GM23338 (cell line): ENCODE results near the gene TRIO. TPM values are rescaled to one million over a fixed set of nuclear protein-coding genes. Genes with fewer than 3 reads are reported as not detected.

Experiments used
- ATAC-seq: fragments of 200-7000 bp; cut with Tn5 transposase; 3 replicates; pipeline ENCODE4 v1.9.1; 2020
- DNase-seq: peaks from one replicate; pipeline ENCODE4 v3.0.0-alpha.2; 2015; ENCODE audit warnings: low spot score
- H2AFZ ChIP-seq: fragments of 200-600 bp; sonication (generic); 2 replicates; pipeline ENCODE4 v1.8.0; 2016; ENCODE audit warnings: antibody characterized with exemption, mild to moderate bottlenecking, moderate library complexity
- H3F3A ChIP-seq: fragments of 200-600 bp; sonication (generic); replicated peaks from 2 replicates; pipeline ENCODE4 v1.8.0; 2017; ENCODE audit warnings: antibody characterized with exemption, mixed run types, low read depth
- H3K27ac ChIP-seq: fragments of 200-600 bp; sonication (generic); 2 replicates; pipeline ENCODE4 v1.6.1; 2016; ENCODE audit warnings: low read depth
- H3K27me3 ChIP-seq: fragments of 200-600 bp; sonication (generic); 2 replicates; pipeline ENCODE4 v1.8.0; 2016; ENCODE audit warnings: mild to moderate bottlenecking, mixed run types, moderate library complexity; ENCODE audit not compliant: insufficient read depth
- H3K36me3 ChIP-seq: fragments of 200-600 bp; sonication (generic); 2 replicates; pipeline ENCODE4 v1.8.0; 2016; ENCODE audit warnings: mild to moderate bottlenecking; ENCODE audit not compliant: insufficient read depth
- H3K4me1 ChIP-seq: fragments of 200-600 bp; sonication (generic); 2 replicates; pipeline ENCODE4 v1.8.0; 2016; ENCODE audit warnings: mild to moderate bottlenecking, moderate library complexity; ENCODE audit not compliant: insufficient read depth
- H3K4me2 ChIP-seq: fragments of 200-600 bp; sonication (generic); 2 replicates; pipeline ENCODE4 v1.7.1; 2017; ENCODE audit warnings: mixed run types
- H3K4me3 ChIP-seq: fragments of 200-600 bp; sonication (generic); 2 replicates; pipeline ENCODE4 v1.6.1; 2016; ENCODE audit warnings: mixed run types
- H3K79me2 ChIP-seq: fragments of 200-600 bp; sonication (generic); replicated peaks from 2 replicates; pipeline ENCODE4 v1.8.0; 2017; ENCODE audit warnings: mild to moderate bottlenecking; ENCODE audit not compliant: insufficient read depth
- H3K9me2 ChIP-seq: fragments of 200-600 bp; sonication (generic); 2 replicates; pipeline ENCODE4 v1.8.0; 2017; ENCODE audit not compliant: insufficient read depth
- H4K20me1 ChIP-seq: fragments of 200-600 bp; sonication (generic); replicated peaks from 2 replicates; pipeline ENCODE4 v1.8.0; 2017; ENCODE audit warnings: mild to moderate bottlenecking; ENCODE audit not compliant: insufficient read depth
- H3K27ac Mint-ChIP-seq: 2 replicates; pipeline ENCODE4 v1.8.0; 2020; ENCODE audit warnings: inconsistent platforms, mild to moderate bottlenecking, moderate library complexity, mixed read lengths
- H3K27me3 Mint-ChIP-seq: 3 replicates; pipeline ENCODE4 v1.8.0; 2022; ENCODE audit warnings: low read depth, mild to moderate bottlenecking, moderate library complexity, mixed read lengths, inconsistent platforms; ENCODE audit not compliant: insufficient read depth, poor library complexity
- H3K36me3 Mint-ChIP-seq: 3 replicates; pipeline ENCODE4 v1.8.0; 2021; ENCODE audit warnings: low read depth, mild to moderate bottlenecking, inconsistent platforms, moderate library complexity, mixed read lengths
- H3K4me1 Mint-ChIP-seq: 3 replicates; pipeline ENCODE4 v1.8.0; 2020; ENCODE audit warnings: mild to moderate bottlenecking, inconsistent platforms, mixed read lengths
- H3K4me3 Mint-ChIP-seq: 3 replicates; pipeline ENCODE4 v1.8.0; 2021; ENCODE audit warnings: moderate library complexity, mild to moderate bottlenecking, inconsistent platforms, mixed read lengths
- H3K9me3 Mint-ChIP-seq: 3 replicates; pipeline ENCODE4 v1.8.0; 2020; ENCODE audit warnings: moderate library complexity, mild to moderate bottlenecking, inconsistent platforms, mixed read lengths
- CREB1 ChIP-seq: fragments of 250-450 bp; sonication (Bioruptor Pico); IDR thresholded peaks from 2 replicates; pipeline ENCODE4 v1.5.0; 2020; ENCODE audit warnings: low read depth, mild to moderate bottlenecking, moderate library complexity
- EZH2 ChIP-seq: fragments of 200-600 bp; sonication (generic); IDR thresholded peaks from one replicate; pipeline ENCODE4 v1.8.0; 2017; ENCODE audit warnings: antibody characterized with exemption, mild to moderate bottlenecking, low read depth; ENCODE audit not compliant: unreplicated experiment
- EZH2phosphoT487 ChIP-seq: fragments of 200-600 bp; sonication (generic); IDR thresholded peaks from one replicate; pipeline ENCODE4 v1.8.1; 2018; ENCODE audit warnings: antibody characterized with exemption; ENCODE audit not compliant: unreplicated experiment
- JUNB ChIP-seq: IDR thresholded peaks from one replicate; pipeline ENCODE4 v1.6.1; 2016; ENCODE audit warnings: antibody characterized with exemption; ENCODE audit not compliant: unreplicated experiment
- NANOG ChIP-seq: IDR thresholded peaks from 2 replicates; pipeline ENCODE4 v1.6.1; 2016; ENCODE audit warnings: antibody characterized with exemption, borderline replicate concordance
- POLR2AphosphoS5 ChIP-seq: IDR thresholded peaks from 2 replicates; pipeline ENCODE4 v1.6.1; 2016; ENCODE audit warnings: antibody characterized with exemption, low read depth
- STAT1 ChIP-seq: IDR thresholded peaks from one replicate; pipeline ENCODE4 v1.6.1; 2016; ENCODE audit warnings: antibody characterized with exemption; ENCODE audit not compliant: unreplicated experiment
- ZNF114 ChIP-seq: fragments of 250-450 bp; sonication (Bioruptor Pico); IDR thresholded peaks from 2 replicates; pipeline ENCODE4 v1.5.0; 2020; ENCODE audit warnings: mild to moderate bottlenecking, moderate library complexity
- ZNF331 ChIP-seq: fragments of 250-450 bp; sonication (Bioruptor Pico); IDR thresholded peaks from 2 replicates; pipeline ENCODE4 v1.5.0; 2020; ENCODE audit warnings: low read depth, mild to moderate bottlenecking, moderate library complexity
- polyA plus RNA-seq: library from polyadenylated mRNA; unstranded; fragments of >200 nt; fragmentation: Nextera tagmentation; extraction: Ambion mirVana; gene quantifications from 2 replicates; pipeline ENCODE4 v1.2.1, GENCODE V29; 2016
- total RNA-seq: library from RNA; depleted of rRNA; stranded (reverse); fragments of >200 nt; shearing (Covaris generic); gene quantifications from 2 replicates; pipeline ENCODE4 v1.2.3, GENCODE V29; 2014
- TF ChIP-seq, protein P1 (sequence below): IDR thresholded peaks from 2 replicates; pipeline ENCODE4 v1.6.1; 2016; ENCODE audit warnings: antibody characterized with exemption
- TF ChIP-seq, protein P2 (sequence below): IDR thresholded peaks from one replicate; pipeline ENCODE4 v1.6.1; 2018; ENCODE audit warnings: antibody characterized with exemption; ENCODE audit not compliant: unreplicated experiment
- TF ChIP-seq, protein P3 (sequence below): fragments of 250-450 bp; sonication (Bioruptor Pico); IDR thresholded peaks from 2 replicates; pipeline ENCODE4 v1.5.0; 2020; ENCODE audit warnings: mild to moderate bottlenecking, moderate library complexity
- TF ChIP-seq, protein P4 (sequence below), 2 experiments: fragments of 200-600 bp in 1 of 2; sonication (generic) in 1 of 2; conservative IDR thresholded peaks; 2 replicates each; pipeline versions ENCODE4 v1.5.1 to v1.6.1; 2016 to 2017; ENCODE audit warnings: antibody characterized with exemption in 2 of 2, low read depth in 2 of 2, mild to moderate bottlenecking in 2 of 2, moderate library complexity in 1 of 2

The TRIO gene
- total and polyA plus RNA-seq, 2 experiments from 2014 or later = 13.8 to 113 TPM

DNA sequence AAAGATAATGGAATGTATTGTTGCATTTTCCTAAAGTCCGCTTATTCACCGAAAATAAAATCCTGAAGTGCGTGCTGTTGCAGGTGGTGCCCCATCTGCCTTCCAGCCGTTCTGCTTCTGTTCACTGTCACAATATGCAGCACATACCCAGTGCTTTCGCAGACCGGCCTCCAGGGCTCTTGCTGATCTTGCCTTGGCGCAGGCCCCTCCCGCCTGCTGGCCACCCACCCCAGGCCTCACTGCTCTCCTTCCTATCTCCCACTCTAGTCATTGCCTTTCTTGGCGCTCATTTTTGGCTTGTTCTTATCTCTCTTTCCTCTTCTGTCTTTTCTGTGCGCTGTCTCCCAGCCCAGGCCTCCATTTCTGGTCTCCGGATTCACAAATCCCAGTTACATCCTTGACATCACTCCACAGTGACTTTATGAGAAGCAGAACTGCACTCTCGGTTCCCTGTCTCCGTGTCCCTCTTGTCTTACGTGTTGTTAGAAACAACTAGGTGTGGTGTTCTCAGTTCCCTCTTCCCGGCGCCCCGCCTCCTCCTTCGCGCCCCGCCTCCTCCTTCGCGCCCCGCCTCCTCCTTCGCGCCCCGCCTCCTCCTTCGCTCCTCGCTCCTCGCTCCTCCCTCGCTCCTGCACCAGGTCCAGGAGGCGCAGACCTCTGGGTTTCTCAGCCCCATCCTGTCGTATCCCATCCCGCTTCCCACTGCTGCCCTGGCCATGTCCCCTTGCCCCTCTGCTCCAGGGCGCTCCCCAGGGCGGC, 236.8 kb downstream of the TRIO start:
- Histone ChIP-seq H3F3A (0 out of 2 replicates have a peak, but pooled peaks cover 6% of the 10 kb centered on the region), H4K20me1 (0 out of 2 replicates have a peak, but pooled peaks cover 6% of the 10 kb centered on the region), H3K27me3 (no peaks in the 10 kb centered on the region), H3K9me2 (no peaks in the 10 kb centered on the region), H3K36me3 (peaks cover 32% of the 10 kb centered on the region), H3K4me2 (peak overlapping the region; percentile 38; the same call in 1 of the 2 replicates), H3K79me2 (0 out of 2 replicates have a peak, but pooled peaks cover 3% of the 10 kb centered on the region), H2AFZ (no peak overlapping the region), H3K4me3 (no peak overlapping the region), H3K27ac (peak overlapping the region; percentile 95), H3K4me1 (peaks cover 8% of the 10 kb centered on the region)
- Mint-ChIP-seq H3K9me3 (no peaks in the 10 kb centered on the region), H3K36me3 (peaks cover 60% of the 10 kb centered on the region), H3K27me3 (peaks cover 3% of the 10 kb centered on the region), H3K27ac (peak overlapping the region; percentile 58; the same call in 1 of the 2 replicates), H3K4me1 (peaks cover 23% of the 10 kb centered on the region), H3K4me3 (peak overlapping the region; percentile 25; the same call in 1 of the 3 replicates)
- ATAC-seq = peak; percentile 96
- DNase-seq = peak; percentile 86
- TF ChIP-seq POLR2AphosphoS5 = no peak
- TF ChIP-seq, protein P1, sequence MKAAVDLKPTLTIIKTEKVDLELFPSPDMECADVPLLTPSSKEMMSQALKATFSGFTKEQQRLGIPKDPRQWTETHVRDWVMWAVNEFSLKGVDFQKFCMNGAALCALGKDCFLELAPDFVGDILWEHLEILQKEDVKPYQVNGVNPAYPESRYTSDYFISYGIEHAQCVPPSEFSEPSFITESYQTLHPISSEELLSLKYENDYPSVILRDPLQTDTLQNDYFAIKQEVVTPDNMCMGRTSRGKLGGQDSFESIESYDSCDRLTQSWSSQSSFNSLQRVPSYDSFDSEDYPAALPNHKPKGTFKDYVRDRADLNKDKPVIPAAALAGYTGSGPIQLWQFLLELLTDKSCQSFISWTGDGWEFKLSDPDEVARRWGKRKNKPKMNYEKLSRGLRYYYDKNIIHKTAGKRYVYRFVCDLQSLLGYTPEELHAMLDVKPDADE = no peak
- no peak for TF ChIP-seq NANOG
- TF ChIP-seq STAT1 = no peak
- TF ChIP-seq, protein P2, sequence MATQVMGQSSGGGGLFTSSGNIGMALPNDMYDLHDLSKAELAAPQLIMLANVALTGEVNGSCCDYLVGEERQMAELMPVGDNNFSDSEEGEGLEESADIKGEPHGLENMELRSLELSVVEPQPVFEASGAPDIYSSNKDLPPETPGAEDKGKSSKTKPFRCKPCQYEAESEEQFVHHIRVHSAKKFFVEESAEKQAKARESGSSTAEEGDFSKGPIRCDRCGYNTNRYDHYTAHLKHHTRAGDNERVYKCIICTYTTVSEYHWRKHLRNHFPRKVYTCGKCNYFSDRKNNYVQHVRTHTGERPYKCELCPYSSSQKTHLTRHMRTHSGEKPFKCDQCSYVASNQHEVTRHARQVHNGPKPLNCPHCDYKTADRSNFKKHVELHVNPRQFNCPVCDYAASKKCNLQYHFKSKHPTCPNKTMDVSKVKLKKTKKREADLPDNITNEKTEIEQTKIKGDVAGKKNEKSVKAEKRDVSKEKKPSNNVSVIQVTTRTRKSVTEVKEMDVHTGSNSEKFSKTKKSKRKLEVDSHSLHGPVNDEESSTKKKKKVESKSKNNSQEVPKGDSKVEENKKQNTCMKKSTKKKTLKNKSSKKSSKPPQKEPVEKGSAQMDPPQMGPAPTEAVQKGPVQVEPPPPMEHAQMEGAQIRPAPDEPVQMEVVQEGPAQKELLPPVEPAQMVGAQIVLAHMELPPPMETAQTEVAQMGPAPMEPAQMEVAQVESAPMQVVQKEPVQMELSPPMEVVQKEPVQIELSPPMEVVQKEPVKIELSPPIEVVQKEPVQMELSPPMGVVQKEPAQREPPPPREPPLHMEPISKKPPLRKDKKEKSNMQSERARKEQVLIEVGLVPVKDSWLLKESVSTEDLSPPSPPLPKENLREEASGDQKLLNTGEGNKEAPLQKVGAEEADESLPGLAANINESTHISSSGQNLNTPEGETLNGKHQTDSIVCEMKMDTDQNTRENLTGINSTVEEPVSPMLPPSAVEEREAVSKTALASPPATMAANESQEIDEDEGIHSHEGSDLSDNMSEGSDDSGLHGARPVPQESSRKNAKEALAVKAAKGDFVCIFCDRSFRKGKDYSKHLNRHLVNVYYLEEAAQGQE = no peak
- TF ChIP-seq JUNB = no peak
- TF ChIP-seq, protein P3, sequence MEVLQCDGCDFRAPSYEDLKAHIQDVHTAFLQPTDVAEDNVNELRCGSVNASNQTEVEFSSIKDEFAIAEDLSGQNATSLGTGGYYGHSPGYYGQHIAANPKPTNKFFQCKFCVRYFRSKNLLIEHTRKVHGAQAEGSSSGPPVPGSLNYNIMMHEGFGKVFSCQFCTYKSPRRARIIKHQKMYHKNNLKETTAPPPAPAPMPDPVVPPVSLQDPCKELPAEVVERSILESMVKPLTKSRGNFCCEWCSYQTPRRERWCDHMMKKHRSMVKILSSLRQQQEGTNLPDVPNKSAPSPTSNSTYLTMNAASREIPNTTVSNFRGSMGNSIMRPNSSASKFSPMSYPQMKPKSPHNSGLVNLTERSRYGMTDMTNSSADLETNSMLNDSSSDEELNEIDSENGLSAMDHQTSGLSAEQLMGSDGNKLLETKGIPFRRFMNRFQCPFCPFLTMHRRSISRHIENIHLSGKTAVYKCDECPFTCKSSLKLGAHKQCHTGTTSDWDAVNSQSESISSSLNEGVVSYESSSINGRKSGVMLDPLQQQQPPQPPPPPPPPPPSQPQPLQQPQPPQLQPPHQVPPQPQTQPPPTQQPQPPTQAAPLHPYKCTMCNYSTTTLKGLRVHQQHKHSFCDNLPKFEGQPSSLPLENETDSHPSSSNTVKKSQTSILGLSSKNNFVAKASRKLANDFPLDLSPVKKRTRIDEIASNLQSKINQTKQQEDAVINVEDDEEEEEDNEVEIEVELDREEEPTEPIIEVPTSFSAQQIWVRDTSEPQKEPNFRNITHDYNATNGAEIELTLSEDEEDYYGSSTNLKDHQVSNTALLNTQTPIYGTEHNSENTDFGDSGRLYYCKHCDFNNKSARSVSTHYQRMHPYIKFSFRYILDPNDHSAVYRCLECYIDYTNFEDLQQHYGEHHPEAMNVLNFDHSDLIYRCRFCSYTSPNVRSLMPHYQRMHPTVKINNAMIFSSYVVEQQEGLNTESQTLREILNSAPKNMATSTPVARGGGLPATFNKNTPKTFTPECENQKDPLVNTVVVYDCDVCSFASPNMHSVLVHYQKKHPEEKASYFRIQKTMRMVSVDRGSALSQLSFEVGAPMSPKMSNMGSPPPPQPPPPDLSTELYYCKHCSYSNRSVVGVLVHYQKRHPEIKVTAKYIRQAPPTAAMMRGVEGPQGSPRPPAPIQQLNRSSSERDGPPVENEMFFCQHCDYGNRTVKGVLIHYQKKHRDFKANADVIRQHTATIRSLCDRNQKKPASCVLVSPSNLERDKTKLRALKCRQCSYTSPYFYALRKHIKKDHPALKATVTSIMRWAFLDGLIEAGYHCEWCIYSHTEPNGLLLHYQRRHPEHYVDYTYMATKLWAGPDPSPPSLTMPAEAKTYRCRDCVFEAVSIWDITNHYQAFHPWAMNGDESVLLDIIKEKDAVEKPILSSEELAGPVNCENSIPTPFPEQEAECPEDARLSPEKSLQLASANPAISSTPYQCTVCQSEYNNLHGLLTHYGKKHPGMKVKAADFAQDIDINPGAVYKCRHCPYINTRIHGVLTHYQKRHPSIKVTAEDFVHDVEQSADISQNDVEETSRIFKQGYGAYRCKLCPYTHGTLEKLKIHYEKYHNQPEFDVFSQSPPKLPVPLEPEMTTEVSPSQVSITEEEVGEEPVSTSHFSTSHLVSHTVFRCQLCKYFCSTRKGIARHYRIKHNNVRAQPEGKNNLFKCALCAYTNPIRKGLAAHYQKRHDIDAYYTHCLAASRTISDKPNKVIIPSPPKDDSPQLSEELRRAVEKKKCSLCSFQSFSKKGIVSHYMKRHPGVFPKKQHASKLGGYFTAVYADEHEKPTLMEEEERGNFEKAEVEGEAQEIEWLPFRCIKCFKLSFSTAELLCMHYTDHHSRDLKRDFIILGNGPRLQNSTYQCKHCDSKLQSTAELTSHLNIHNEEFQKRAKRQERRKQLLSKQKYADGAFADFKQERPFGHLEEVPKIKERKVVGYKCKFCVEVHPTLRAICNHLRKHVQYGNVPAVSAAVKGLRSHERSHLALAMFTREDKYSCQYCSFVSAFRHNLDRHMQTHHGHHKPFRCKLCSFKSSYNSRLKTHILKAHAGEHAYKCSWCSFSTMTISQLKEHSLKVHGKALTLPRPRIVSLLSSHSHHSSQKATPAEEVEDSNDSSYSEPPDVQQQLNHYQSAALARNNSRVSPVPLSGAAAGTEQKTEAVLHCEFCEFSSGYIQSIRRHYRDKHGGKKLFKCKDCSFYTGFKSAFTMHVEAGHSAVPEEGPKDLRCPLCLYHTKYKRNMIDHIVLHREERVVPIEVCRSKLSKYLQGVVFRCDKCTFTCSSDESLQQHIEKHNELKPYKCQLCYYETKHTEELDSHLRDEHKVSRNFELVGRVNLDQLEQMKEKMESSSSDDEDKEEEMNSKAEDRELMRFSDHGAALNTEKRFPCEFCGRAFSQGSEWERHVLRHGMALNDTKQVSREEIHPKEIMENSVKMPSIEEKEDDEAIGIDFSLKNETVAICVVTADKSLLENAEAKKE (CRISPR knock-in tag) = no peak
- TF ChIP-seq CREB1 (CRISPR knock-in tag) = no peak
- TF ChIP-seq EZH2phosphoT487 = no peak
- no peak for TF ChIP-seq ZNF114 (CRISPR knock-in tag)
- TF ChIP-seq EZH2 = no peak
- TF ChIP-seq ZNF331 (CRISPR knock-in tag) = no peak
- TF ChIP-seq, protein P4, sequence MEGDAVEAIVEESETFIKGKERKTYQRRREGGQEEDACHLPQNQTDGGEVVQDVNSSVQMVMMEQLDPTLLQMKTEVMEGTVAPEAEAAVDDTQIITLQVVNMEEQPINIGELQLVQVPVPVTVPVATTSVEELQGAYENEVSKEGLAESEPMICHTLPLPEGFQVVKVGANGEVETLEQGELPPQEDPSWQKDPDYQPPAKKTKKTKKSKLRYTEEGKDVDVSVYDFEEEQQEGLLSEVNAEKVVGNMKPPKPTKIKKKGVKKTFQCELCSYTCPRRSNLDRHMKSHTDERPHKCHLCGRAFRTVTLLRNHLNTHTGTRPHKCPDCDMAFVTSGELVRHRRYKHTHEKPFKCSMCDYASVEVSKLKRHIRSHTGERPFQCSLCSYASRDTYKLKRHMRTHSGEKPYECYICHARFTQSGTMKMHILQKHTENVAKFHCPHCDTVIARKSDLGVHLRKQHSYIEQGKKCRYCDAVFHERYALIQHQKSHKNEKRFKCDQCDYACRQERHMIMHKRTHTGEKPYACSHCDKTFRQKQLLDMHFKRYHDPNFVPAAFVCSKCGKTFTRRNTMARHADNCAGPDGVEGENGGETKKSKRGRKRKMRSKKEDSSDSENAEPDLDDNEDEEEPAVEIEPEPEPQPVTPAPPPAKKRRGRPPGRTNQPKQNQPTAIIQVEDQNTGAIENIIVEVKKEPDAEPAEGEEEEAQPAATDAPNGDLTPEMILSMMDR (conservative IDR thresholded peaks at IDR 0.05; ENCODE audit: low read depth in 2 of 2) = no peak
